HuH-7.5 (cell line): ENCODE data around the gene TXNRD2.

Experiments used
- DNase-seq: peaks from one replicate; pipeline ENCODE4 v3.0.0; 2011; ENCODE audit warnings: low spot score

Gene TXNRD2

GRCh38 chr22:19862619-19863246 lies 78.9 kb downstream of the TXNRD2 start:
- no peak for DNase-seq

GRCh38 chr22:19859861-19860510 lies 81.6 kb downstream of the TXNRD2 start:
- no peak for DNase-seq

- DNase-seq, result no peak
Measured at GRCh38 chr22:19857382-19857781, 84.2 kb downstream of the TXNRD2 start.

- peak; percentile 69 for DNase-seq
Measured at GRCh38 chr22:19855504-19856409, 85.9 kb downstream of the TXNRD2 start.

GRCh38 chr22:19854778-19855503 lies 86.7 kb downstream of the TXNRD2 start, which contains the start of the genes GNB1L and RTL10:
Gene GNB1L (minus strand): TSS chr22:19854874. CDS start chr22:19821355, 33,519 bp downstream.
Gene RTL10 (minus strand): TSS chr22:19854874. CDS start chr22:19852261, 2,613 bp downstream.
- DNase-seq, result peak; percentile 90

GRCh38 chr22:19853879-19854777 lies 87.5 kb downstream of the TXNRD2 start:
- no peak for DNase-seq

- no peak for DNase-seq
Measured at GRCh38 chr22:19853058-19853878, 88.3 kb downstream of the TXNRD2 start.

GRCh38 chr22:19852177-19852781 lies 89.3 kb downstream of the TXNRD2 start:
- no peak for DNase-seq

GRCh38 chr22:19851291-19852176 lies 90.1 kb downstream of the TXNRD2 start:
- DNase-seq, result no peak

GRCh38 chr22:19850763-19851109 lies 90.9 kb downstream of the TXNRD2 start:
- no peak for DNase-seq

- no peak for DNase-seq
Measured at GRCh38 chr22:19849835-19850762, 91.5 kb downstream of the TXNRD2 start.

GRCh38 chr22:19848298-19849224 lies 93.1 kb downstream of the TXNRD2 start:
- DNase-seq, result no peak

GRCh38 chr22:19847345-19847632 lies 94.3 kb downstream of the TXNRD2 start:
- no peak for DNase-seq

GRCh38 chr22:19846620-19847344 lies 94.8 kb downstream of the TXNRD2 start:
- no peak for DNase-seq

- no peak for DNase-seq
Measured at GRCh38 chr22:19845054-19845722, 96.4 kb downstream of the TXNRD2 start.
